Fibroblast of gingiva (primary cell): ENCODE data around the gene CCNDBP1.

Experiments used
- DNase-seq: peaks from one replicate; pipeline ENCODE4 v3.0.0-alpha.2; 2011; ENCODE audit warnings: low read depth

CCNDBP1 gene

DNA sequence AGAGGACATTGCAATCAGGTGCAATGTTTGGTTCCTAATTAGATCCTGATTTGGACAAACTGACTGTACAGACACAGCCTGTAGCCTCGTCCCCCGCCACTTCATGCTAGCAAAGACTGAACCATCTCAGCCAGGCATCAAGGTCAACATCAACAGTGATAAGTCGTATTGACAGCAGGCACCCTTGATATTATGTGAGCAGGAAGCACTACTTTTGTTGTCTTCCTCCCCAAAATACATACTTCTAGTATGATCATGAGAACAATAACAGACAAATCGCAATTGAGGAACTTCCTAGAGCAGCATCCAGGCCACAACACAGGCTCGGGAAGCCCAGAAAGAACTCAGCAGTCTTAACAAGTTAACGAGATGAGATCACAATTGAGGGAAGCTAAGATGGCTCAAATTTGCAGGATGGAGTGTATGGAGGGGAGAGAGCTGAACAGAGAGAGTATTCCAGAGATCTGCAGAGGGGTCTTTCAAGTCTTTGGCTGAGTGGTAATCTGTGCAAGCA, 61.1 kb downstream of the CCNDBP1 start:
- no peak for DNase-seq
